ENCODE measurements around the gene LEFTY2.
"Not testable (repeated sequence)": the region's sequence is repeated elsewhere in the genome, so short reads cannot be mapped to it uniquely, and the experiment has no call there.

Gene LEFTY2

GRCh38 chr1:225954753-225955152 is 13.7 kb upstream of the LEFTY2 start:
- DNase-seq = no peak

DNA sequence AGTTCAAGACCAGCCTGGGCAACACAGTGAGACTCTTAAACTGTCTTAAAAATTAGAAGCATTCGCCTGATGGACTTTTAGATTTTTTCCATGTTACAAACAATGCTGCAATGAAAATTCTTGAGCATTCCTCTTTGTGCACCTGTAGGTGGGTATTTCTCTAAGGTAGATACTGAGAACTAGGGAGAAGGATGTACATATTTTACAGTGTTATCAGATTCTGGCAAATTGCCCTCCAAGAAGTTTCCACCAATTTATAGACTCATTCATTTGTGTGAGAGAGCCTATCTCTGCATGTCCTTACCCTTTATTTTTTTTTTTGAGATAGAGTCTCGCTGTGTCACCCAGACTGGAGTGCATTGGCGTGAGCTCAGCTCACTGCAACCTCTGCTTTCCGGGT is 12.3 kb upstream of the LEFTY2 start:
- no peak for DNase-seq

- DNase-seq = no peak
Measured at GRCh38 chr1:225950905-225951497, 10.0 kb upstream of the LEFTY2 start.

- DNase-seq = no peak
Measured at GRCh38 chr1:225949041-225949440, 8.0 kb upstream of the LEFTY2 start.

DNA sequence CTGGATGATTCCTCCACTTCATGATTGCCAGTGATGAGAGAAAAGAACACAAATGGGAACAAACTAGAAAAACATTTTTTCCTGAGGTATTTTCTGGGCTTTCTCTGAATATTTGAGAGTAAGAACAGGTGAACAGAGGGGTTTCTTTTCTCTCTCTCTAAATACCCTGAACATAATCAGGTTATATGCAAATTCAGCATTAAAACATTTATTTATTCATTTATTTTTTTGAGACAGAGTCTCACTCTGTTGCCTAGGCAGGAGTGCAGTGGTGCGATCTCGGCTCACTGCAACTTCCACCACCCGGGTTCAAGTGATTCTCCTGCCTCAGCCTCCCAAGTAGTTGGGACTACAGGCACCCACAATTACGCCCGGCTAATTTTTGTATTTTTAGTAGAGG is 5.8 kb upstream of the LEFTY2 start:
- DNase-seq = no peak

DNA sequence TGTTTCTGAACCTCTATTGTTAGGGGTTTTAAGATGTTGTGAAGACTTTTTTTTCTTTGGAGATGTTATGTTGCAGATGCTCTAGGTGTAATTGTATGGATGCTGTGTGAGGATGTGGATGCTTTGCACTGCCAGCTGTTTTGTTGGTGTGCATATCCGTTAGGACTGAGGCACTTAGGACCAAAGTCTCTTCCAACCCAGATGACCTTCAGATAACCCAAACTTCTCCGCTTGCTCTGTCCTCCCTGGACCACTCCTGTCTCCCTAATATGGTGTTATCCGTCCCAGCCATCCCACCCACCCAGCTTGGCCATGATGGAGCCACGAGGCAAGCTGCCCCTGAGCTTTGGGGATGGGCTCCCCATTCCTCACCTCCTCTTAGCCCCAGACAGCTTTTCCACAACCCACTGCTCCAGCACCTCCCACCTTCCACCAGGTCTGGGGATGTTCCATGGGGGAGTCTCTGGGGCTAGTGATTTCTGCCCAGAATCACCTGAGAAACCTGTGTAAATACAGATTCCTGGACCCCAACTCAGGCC is 5.1 kb upstream of the LEFTY2 start:
- no peak for DNase-seq

GRCh38 chr1:225945564-225945963 is 4.5 kb upstream of the LEFTY2 start:
- DNase-seq = no peak

DNA sequence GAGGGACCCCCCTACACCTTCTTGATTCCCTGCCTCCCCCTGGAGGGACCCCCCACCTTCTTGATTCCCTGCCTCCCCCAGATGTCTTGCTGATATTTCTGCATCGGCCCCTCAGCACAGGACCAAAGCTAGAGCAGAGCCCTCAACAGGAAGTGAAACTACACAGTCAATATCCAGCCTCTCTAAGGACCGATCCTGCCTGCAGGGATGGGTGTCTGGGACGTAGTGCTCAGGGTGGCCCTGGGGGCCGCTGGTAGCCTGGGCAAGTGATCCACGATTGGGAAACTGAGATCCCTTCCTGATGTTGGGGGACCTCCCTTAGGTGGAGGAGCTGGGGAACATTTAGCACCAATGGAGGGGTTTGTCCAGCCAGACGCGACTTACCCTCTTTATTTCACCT is 3.9 kb upstream of the LEFTY2 start:
- DNase-seq = no peak

- no peak for DNase-seq
Measured at GRCh38 chr1:225944387-225944786, 3.4 kb upstream of the LEFTY2 start.

DNA sequence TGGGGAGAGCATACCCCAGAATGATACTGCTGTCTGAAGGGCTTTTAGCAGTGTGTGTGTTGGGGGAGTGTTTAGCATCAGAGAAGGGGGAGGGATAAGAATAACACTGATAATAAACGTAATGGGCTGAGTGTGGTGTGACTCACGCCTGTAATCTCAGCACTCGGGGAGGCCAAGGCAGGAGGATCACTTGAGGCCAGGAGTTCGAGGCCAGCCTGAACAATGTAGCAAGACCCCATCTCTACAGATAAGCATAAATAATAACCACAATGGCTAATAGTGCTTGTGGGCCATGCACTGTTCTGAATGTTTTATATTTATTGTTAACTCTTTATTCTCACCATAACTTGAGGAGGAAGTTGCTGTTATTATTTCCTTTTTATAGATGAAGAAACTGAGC is 2.6 kb upstream of the LEFTY2 start:
- DNase-seq = no peak

DNA sequence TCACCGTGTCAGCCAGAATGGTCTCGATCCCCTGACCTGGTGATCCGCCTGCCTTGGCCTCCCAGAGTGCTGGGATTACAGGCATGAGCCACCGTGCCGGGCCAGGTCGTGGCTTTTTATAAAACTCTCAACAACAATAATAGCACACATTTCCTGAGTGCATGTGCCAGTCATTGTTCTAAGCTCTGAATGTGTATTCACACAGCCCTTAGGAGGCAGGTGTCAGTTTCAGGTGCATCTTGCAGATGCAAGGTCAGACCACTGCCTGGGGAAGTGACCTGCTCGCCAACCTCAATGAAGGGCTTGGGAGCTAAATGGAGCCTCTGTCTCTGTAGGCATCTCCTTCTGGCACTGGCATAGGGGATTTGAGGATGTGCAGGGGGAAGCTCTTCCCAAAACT is 1.6 kb upstream of the LEFTY2 start:
- DNase-seq = no peak

DNA sequence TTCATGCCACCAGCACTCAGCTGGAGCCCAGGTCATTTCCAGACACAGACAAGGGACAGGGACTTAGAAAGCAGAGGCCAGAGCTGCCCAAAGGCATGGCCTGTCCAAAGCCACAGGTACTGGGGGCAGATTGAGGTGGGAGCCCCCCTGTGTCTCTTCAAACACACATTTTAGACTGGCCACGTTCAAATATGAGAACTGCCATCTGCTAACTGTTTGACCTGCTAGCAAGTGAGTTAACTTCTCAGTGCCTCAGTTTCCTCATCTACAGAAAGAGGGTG is 862 bp upstream of the LEFTY2 start:
- no peak for DNase-seq

GRCh38 chr1:225940385-225941151 is 452 bp downstream of the LEFTY2 start:
- DNase-seq = no peak

DNA sequence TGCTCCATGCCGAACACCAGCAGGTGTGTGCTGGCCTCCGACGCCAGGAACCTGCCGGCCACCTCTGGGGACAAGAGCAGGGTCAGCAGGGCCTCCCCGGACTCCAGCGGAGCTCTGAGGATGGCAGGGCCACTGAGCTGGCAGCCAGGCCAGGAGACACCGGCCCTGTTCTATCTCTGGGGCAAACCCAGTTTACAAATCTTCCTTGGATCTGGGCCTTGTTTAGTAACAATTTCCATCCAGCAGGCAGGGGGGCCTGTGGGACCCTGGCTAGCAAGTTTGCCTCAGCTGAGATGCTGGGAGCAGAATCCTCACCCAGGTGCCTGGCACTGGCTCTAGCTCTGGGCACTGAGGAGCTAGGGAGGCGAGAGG is 1.1 kb downstream of the LEFTY2 start:
- not testable (repeated sequence) for DNase-seq

GRCh38 chr1:225939097-225939938 is 1.7 kb downstream of the LEFTY2 start:
- DNase-seq = not testable (repeated sequence)

GRCh38 chr1:225937048-225937968 is 3.7 kb downstream of the LEFTY2 start:
- DNase-seq = no peak

- no peak for DNase-seq
Measured at GRCh38 chr1:225936523-225936922, 4.5 kb downstream of the LEFTY2 start.

DNA sequence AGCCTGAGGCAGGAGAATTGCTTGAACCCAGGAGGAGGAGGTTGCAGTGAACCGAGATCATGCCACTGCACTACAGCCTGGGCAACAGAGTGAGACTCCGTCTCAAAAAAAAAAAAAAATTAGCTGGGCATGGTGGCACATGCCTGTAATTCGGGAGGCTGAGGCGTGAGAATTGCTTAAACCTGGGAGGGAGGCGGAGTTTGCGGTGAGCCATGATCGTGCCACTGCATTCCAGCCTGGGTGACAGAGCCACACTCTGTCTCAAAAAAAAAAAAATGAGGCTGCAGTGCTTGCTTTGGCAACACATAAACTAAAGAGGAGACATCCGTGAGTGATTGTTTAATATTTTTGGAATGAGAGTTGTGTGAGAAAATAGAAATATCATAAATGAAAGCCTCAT is 4.9 kb downstream of the LEFTY2 start:
- not testable (repeated sequence) for DNase-seq

GRCh38 chr1:225934711-225935110 is 6.3 kb downstream of the LEFTY2 start:
- no peak for DNase-seq

GRCh38 chr1:225933072-225933471 is 7.9 kb downstream of the LEFTY2 start:
- DNase-seq = no peak

Measured in amygdala (tissue), 56 donors.